Measurements from ENCODE around the gene SCEL. TPM values are rescaled to one million over a fixed set of nuclear protein-coding genes. Genes with fewer than 3 reads are reported as not detected.

The SCEL gene, protein sequence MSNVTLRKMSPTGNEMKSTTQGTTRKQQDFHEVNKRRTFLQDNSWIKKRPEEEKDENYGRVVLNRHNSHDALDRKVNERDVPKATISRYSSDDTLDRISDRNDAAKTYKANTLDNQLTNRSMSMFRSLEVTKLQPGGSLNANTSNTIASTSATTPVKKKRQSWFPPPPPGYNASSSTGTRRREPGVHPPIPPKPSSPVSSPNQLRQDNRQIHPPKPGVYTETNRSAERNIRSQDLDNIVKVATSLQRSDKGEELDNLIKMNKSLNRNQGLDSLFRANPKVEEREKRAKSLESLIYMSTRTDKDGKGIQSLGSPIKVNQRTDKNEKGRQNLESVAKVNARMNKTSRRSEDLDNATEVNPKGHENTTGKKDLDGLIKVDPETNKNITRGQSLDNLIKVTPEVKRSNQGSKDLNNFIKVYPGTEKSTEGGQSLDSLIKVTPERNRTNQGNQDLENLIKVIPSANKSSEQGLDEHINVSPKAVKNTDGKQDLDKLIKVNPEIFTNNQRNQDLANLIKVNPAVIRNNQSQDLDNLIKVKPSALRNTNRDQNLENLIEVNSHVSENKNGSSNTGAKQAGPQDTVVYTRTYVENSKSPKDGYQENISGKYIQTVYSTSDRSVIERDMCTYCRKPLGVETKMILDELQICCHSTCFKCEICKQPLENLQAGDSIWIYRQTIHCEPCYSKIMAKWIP
- polyA plus RNA-seq (2012; ENCODE audit: insufficient read depth, insufficient read length, low read depth) = not detected

DNA sequence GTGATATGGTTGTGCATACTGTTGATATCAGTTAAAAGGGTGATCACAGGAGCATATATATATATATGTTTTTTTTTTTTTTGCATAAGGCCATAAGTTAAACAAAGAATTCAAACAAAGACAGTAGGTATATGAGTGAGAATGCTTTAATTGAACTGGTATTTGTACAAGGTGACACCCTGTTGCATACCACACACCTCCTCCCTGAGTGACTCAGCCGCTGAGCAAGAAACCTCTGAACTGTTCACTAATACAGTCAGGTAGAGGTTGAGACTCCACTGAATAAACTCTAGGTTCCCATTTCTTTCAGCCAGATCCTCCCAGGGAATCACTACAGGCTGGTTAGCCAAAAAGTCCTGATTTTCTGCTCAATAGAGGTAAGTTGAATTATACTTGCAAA lies at the start of gene SCEL:
Gene SCEL, plus strand, starts transcription at position 259 of the 400 bp plus-strand sequence. CDS start 20,170 bp downstream, outside the sequence.
- no peaks in the 10 kb centered on the region for H3K4me1 ChIP-seq
- no peaks in the 10 kb centered on the region for H3K9me3 ChIP-seq
- H3K27me3 ChIP-seq = no peaks in the 10 kb centered on the region
- no peak within 1 kb of the TSS for H3K4me3 ChIP-seq (ENCODE audit: low read depth, low read length)
- no peak for DNase-seq
- TF ChIP-seq, protein P1, sequence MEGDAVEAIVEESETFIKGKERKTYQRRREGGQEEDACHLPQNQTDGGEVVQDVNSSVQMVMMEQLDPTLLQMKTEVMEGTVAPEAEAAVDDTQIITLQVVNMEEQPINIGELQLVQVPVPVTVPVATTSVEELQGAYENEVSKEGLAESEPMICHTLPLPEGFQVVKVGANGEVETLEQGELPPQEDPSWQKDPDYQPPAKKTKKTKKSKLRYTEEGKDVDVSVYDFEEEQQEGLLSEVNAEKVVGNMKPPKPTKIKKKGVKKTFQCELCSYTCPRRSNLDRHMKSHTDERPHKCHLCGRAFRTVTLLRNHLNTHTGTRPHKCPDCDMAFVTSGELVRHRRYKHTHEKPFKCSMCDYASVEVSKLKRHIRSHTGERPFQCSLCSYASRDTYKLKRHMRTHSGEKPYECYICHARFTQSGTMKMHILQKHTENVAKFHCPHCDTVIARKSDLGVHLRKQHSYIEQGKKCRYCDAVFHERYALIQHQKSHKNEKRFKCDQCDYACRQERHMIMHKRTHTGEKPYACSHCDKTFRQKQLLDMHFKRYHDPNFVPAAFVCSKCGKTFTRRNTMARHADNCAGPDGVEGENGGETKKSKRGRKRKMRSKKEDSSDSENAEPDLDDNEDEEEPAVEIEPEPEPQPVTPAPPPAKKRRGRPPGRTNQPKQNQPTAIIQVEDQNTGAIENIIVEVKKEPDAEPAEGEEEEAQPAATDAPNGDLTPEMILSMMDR (IDR thresholded peaks at IDR 0.05; ENCODE audit: low read depth, low read length) = no peak
- H3K36me3 ChIP-seq = no peaks in the 10 kb centered on the region

DNA sequence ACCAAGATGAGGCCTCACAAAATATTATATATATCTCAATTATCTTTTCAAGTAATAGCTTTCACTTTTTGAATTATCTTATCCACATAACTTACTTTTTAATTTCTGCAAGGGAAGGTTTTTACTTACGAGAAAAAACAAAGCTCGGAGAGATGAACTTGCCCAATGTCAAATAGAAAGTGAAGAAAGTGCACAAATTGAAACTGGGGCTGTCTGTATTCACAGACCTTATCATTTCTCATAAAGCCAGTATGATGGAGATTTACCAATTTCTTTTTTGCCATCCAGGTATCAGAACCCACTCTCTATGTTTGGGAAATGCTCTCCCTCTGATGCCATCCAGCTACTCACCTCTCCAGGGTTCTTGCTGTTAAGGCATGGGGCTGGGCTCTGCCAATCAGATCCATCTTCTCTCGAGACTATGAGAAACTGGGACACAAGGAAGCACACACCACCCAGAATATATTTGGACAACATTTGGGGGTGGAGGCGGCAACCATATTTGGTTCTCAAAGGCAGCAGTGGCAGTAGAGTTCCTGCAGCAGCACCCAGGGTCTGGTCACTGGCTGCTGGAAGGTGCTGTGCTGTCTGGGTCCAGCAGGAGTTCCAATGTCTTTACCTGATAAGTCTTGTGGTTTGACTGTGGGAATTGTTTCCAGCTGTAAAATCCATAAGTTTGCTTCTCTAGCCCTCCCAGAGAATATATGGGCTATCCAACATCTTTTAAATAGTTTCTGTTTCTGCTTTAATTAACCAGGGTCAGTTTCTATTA lies 45.8 kb upstream of the SCEL start:
- H3K4me3 ChIP-seq (ENCODE audit: low read depth, low read length) = no peak overlapping the region
- peaks cover 8% of the 10 kb centered on the region for H3K4me1 ChIP-seq
- TF ChIP-seq, protein P1 (IDR thresholded peaks at IDR 0.05; ENCODE audit: low read depth, low read length) = no peak
- no peaks in the 10 kb centered on the region for H3K9me3 ChIP-seq
- no peak for DNase-seq
- H3K27me3 ChIP-seq = no peaks in the 10 kb centered on the region
- no peaks in the 10 kb centered on the region for H3K36me3 ChIP-seq

DNA sequence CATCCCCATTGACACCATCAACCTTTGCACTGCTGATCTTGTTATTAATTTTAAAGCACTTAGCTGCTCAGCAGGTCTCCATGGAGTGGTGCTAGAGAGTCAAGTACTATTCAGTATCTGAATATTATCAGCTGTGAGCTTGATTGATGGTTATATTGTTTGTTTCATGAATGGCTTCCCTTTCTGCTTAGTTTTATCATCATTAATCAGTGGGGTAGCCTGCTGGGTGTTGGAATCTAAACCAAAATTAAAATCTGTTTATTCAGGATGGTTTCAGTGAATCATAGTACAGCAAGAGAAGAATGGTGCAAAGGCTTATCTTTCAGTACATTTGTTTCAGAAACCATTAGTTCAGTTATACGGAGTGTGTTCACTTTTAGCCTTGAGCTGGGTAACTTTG lies 42.5 kb upstream of the SCEL start:
- peak; percentile 39 for DNase-seq
- H3K4me1 ChIP-seq = peaks cover 11% of the 10 kb centered on the region
- H3K4me3 ChIP-seq (ENCODE audit: low read depth, low read length) = no peak overlapping the region
- H3K36me3 ChIP-seq = no peaks in the 10 kb centered on the region
- no peaks in the 10 kb centered on the region for H3K27me3 ChIP-seq
- TF ChIP-seq, protein P1 (IDR thresholded peaks at IDR 0.05; ENCODE audit: low read depth, low read length) = peak; percentile 79
- H3K9me3 ChIP-seq = no peaks in the 10 kb centered on the region

DNA sequence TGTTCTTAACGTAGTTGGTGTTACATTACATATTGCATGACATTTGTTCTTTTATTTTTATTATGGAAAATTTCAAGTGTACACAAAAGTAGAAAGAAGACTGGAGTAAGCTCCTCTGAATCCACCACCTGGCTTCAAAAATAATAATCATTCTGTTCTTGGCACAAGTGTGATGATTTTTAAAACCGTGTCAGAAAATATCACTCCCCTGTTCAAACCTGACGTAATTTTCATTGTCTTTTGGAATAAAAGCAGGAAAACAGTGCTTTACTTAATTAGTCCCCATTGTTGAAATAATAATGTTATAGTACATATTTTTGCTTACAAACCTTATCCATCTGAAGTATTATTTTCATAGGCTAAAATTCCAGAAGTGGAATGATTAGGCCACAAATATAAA lies 41.3 kb upstream of the SCEL start:
- H3K4me1 ChIP-seq = peaks cover 19% of the 10 kb centered on the region
- TF ChIP-seq, protein P1 (IDR thresholded peaks at IDR 0.05; ENCODE audit: low read depth, low read length) = no peak
- DNase-seq = no peak
- no peaks in the 10 kb centered on the region for H3K36me3 ChIP-seq
- H3K9me3 ChIP-seq = no peaks in the 10 kb centered on the region
- H3K4me3 ChIP-seq (ENCODE audit: low read depth, low read length) = no peak overlapping the region
- no peaks in the 10 kb centered on the region for H3K27me3 ChIP-seq

DNA sequence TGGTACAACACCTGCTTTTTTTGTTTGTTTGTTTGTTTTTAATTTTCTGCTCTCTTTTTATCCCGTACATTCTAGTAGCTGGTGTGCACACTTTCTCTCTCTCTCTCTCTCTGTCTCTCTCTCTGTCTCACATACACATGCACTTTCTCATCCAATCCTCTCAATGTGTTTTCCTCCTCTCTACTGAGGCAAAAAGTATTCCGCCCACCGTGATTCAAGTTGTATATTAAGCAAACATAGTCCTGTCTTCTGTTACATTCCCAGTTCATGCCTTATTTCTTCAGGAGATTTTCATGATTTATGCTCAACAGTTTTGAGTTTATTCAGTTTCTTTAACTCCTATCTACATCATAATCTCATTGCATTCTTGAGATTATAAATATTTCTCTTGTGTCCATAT lies 38.2 kb upstream of the SCEL start:
- DNase-seq = no peak
- Histone ChIP-seq H3K4me1 (peaks cover 25% of the 10 kb centered on the region), H3K27me3 (no peaks in the 10 kb centered on the region), H3K36me3 (no peaks in the 10 kb centered on the region), H3K9me3 (no peaks in the 10 kb centered on the region), H3K4me3 (ENCODE audit: low read depth, low read length) (no peak overlapping the region)
- TF ChIP-seq, protein P1 (IDR thresholded peaks at IDR 0.05; ENCODE audit: low read depth, low read length) = no peak

All from BE2C (cell line).